ENCODE data around the gene SLC6A3. TPM values are rescaled to one million over a fixed set of nuclear protein-coding genes. Genes with fewer than 3 reads are reported as not detected.

SLC6A3 gene
- total and polyA plus RNA-seq, 2 of the 13 experiments (the other 11 are each of a cell fraction or from before 2014, with no cell fraction given) = 0.01 TPM; not detected in 1

GRCh38 chr5:1359713-1360112 is 85.5 kb downstream of the SLC6A3 start:
- H3K9me3 ChIP-seq (ENCODE audit: low read length) = no peaks in the 10 kb centered on the region
- H3K4me2 ChIP-seq (ENCODE audit: low read depth, low read length) = no peak overlapping the region
- WGBS (ENCODE audit: low lambda C conversion rate) = 35% methylated on average over 11 of the region's 11 CpGs
- ChIA-PET POLR2A (no interaction called here), CTCF (ENCODE audit: low intra/inter-chr PET ratio, low total read pairs) (no interaction called here)
- ATAC-seq (no peak), DNase-seq (ENCODE audit: low spot score) (no peak), FAIRE-seq (no peak)
- H3K36me3 ChIP-seq (replicated peaks in 1 of 2; ENCODE audit: control insufficient read depth in 1 of 2, insufficient read depth in 2 of 2, low read length in 2 of 2) = no peaks in the 10 kb centered on the region
- no peaks in the 10 kb centered on the region for H3K4me1 ChIP-seq (ENCODE audit: insufficient read depth, low read length)
- no peak overlapping the region for H3K9ac ChIP-seq (ENCODE audit: insufficient read depth, low read depth, low read length)
- peaks cover 19 to 84% of the 10 kb centered on the region in 2 experiments for H3K27me3 ChIP-seq (ENCODE audit: control insufficient read depth in 1 of 2, insufficient read depth in 2 of 2, low read length in 2 of 2)
- in situ Hi-C loops (cut with HindIII; ENCODE audit: extremely low pct_ligation_motif_present, low pct_unique_long_range_greater_than_20kb) = no loop called here
- H3K27ac ChIP-seq (ENCODE audit: extremely low read length, insufficient read depth, low read length) = no peak overlapping the region
- intact Hi-C loops (cut with micrococcal nuclease; ENCODE audit: unreplicated experiment) = no loop called here
- no peaks in the 10 kb centered on the region for H4K20me1 ChIP-seq (ENCODE audit: insufficient read depth, low read length)
- BruUV-seq (replicated peaks) = no TSS peak
- no peak for TF ChIP-seq ZBTB3 (CRISPR knock-in tag; IDR thresholded peaks at IDR 0.05; ENCODE audit: borderline replicate concordance, low read depth)
- TF ChIP-seq EZH2 (conservative IDR thresholded peaks at IDR 0.05; ENCODE audit: low read depth, low read length) = 0 out of 2 replicates have a peak, but pooled peaks have one; percentile 68
- H3K4me3 ChIP-seq (replicated peaks in 1 of 3; ENCODE audit: insufficient read depth in 1 of 3, low read depth in 2 of 3, low read length in 3 of 3) = no peak overlapping the region
- no peak overlapping the region for H2AFZ ChIP-seq (ENCODE audit: low read length)
- no peaks in the 10 kb centered on the region for H3K79me2 ChIP-seq (ENCODE audit: insufficient read depth, low read length)

- no peaks in the 10 kb centered on the region for H3K36me3 ChIP-seq (replicated peaks in 1 of 2; ENCODE audit: control insufficient read depth in 1 of 2, insufficient read depth in 2 of 2, low read length in 2 of 2)
- ChIA-PET CTCF (ENCODE audit: low intra/inter-chr PET ratio, low total read pairs) (no interaction called here), POLR2A (no interaction called here)
- H3K79me2 ChIP-seq (ENCODE audit: insufficient read depth, low read length) = no peaks in the 10 kb centered on the region
- H3K27me3 ChIP-seq (ENCODE audit: control insufficient read depth in 1 of 2, insufficient read depth in 2 of 2, low read length in 2 of 2) = peaks cover 19 to 78% of the 10 kb centered on the region in 2 experiments
- no peaks in the 10 kb centered on the region for H3K4me1 ChIP-seq (ENCODE audit: insufficient read depth, low read length)
- DNase-seq (ENCODE audit: low spot score) = no peak
- no peak overlapping the region for H3K4me2 ChIP-seq (ENCODE audit: low read depth, low read length)
- no TSS peak for BruUV-seq (replicated peaks)
- no peak for FAIRE-seq
- WGBS (ENCODE audit: low lambda C conversion rate) = 35% methylated on average over 9 of the region's 31 CpGs
- intact Hi-C loops (cut with micrococcal nuclease; ENCODE audit: unreplicated experiment) (no loop called here), in situ Hi-C loops (cut with HindIII; ENCODE audit: extremely low pct_ligation_motif_present, low pct_unique_long_range_greater_than_20kb) (no loop called here)
- no peak overlapping the region for H3K4me3 ChIP-seq (replicated peaks in 1 of 3; ENCODE audit: insufficient read depth in 1 of 3, low read depth in 2 of 3, low read length in 3 of 3)
- H3K27ac ChIP-seq (ENCODE audit: extremely low read length, insufficient read depth, low read length) = no peak overlapping the region
- peak; percentile 17; the same call in 1 of the 3 replicates for ATAC-seq
- no peak overlapping the region for H2AFZ ChIP-seq (ENCODE audit: low read length)
- no peaks in the 10 kb centered on the region for H3K9me3 ChIP-seq (ENCODE audit: low read length)
- no peak overlapping the region for H3K9ac ChIP-seq (ENCODE audit: insufficient read depth, low read depth, low read length)
- no peaks in the 10 kb centered on the region for H4K20me1 ChIP-seq (ENCODE audit: insufficient read depth, low read length)
- TF ChIP-seq RORA (CRISPR knock-in tag; IDR thresholded peaks at IDR 0.05) (no peak), ZNF10 (CRISPR knock-in tag; IDR thresholded peaks at IDR 0.05; ENCODE audit: borderline replicate concordance, low read depth) (no peak), ZNF576 (CRISPR knock-in tag; IDR thresholded peaks at IDR 0.05) (no peak), ZNF251 (CRISPR knock-in tag; IDR thresholded peaks at IDR 0.05) (no peak), IRF2 (CRISPR knock-in tag; IDR thresholded peaks at IDR 0.05) (no peak), CEBPG (CRISPR knock-in tag; IDR thresholded peaks at IDR 0.05) (no peak), BCLAF1 (IDR thresholded peaks at IDR 0.05) (no peak), E2F1 (CRISPR knock-in tag; IDR thresholded peaks at IDR 0.05) (no peak), TRIM24 (CRISPR knock-in tag; IDR thresholded peaks at IDR 0.05) (no peak), ZNF280B (CRISPR knock-in tag; IDR thresholded peaks at IDR 0.05; ENCODE audit: borderline replicate concordance) (no peak)
Measured at GRCh38 chr5:1359031-1359645, 86.1 kb downstream of the SLC6A3 start.
